Adrenal gland (tissue), 5 donors: ENCODE measurements around the gene ZFYVE1.
"Not testable (repeated sequence)": the region's sequence is repeated elsewhere in the genome, so short reads cannot be mapped to it uniquely, and the experiment has no call there.

ENCODE experiments used
- POLR2A ChIP-seq, 2 donors: fragments of 450-650 bp; IDR thresholded peaks; one replicate each; pipeline ENCODE4 v1.6.1; 2017; ENCODE audit warnings: antibody characterized with exemption in 2 of 2, mild to moderate bottlenecking in 2 of 2, moderate library complexity in 1 of 2
- TF ChIP-seq, protein P1 (sequence below), 6 experiments: fragments of 450-650 bp in 4 of 6; fragments of 200-600 bp in 2 of 6; sonication (generic) in 1 of 6; IDR thresholded peaks; 1 replicate in 5 of 6; 2 replicates in 1 of 6; pipeline versions ENCODE4 v1.5.1 to v1.8.0; 2016 to 2021; ENCODE audit warnings: antibody characterized with exemption in 6 of 6, mild to moderate bottlenecking in 2 of 6, moderate library complexity in 1 of 6
- donor health status: DM: no; HTN: no; CAD: no.

DNA sequence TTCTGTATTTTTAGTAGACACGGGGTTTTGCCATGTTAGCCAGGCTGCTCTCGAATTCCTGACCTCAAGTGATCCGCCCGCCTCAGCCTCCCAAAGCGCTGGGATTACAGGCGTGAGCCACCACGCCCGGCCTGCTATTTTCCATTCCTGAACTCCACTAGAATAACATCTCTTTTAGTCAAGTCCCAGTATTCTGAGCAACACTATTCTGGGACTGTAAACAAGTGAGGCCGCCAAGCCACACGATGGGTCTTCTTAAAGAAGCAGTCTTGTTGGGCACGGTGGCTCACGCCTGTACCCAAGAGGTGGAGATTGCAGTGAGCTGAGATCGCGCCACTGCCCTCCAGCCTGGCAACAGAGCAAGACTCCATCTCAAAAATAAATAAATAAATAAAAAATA, 11.4 kb downstream of the ZFYVE1 start:
- TF ChIP-seq, protein P1, sequence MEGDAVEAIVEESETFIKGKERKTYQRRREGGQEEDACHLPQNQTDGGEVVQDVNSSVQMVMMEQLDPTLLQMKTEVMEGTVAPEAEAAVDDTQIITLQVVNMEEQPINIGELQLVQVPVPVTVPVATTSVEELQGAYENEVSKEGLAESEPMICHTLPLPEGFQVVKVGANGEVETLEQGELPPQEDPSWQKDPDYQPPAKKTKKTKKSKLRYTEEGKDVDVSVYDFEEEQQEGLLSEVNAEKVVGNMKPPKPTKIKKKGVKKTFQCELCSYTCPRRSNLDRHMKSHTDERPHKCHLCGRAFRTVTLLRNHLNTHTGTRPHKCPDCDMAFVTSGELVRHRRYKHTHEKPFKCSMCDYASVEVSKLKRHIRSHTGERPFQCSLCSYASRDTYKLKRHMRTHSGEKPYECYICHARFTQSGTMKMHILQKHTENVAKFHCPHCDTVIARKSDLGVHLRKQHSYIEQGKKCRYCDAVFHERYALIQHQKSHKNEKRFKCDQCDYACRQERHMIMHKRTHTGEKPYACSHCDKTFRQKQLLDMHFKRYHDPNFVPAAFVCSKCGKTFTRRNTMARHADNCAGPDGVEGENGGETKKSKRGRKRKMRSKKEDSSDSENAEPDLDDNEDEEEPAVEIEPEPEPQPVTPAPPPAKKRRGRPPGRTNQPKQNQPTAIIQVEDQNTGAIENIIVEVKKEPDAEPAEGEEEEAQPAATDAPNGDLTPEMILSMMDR (IDR thresholded peaks at IDR 0.05), result not testable (repeated sequence)
- not testable (repeated sequence) for TF ChIP-seq POLR2A (IDR thresholded peaks at IDR 0.05)
